ENCODE data around the gene MAPKAPK5. TPM values are rescaled to one million over a fixed set of nuclear protein-coding genes. Genes with fewer than 3 reads are reported as not detected.
"Not testable (repeated sequence)": the region's sequence is repeated elsewhere in the genome, so short reads cannot be mapped to it uniquely, and the experiment has no call there.

The MAPKAPK5 gene
- polyA plus RNA-seq, 5 donors = 43.4 to 54.9 (median 49.7) TPM

DNA sequence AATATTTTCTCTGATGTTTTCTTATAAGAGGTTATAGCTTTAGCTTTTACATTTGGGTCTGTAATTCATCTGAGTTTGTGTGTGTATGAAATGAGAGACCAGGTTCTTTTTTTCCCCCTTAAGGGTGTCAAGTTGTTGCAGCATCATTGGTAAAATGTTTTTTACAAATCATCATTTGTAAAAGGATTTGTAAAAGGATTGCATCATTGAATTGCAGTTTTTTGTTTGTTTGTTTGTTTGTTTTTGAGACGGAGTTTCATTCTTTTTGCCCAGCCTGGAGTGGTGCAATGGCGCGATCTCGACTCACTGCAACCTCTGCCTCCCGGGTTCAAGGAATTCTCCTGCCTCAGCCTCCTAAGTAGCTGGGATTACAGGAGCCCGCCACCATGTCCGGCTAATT is 31.1 kb downstream of the MAPKAPK5 start:
- DNase-seq = no peak

DNA sequence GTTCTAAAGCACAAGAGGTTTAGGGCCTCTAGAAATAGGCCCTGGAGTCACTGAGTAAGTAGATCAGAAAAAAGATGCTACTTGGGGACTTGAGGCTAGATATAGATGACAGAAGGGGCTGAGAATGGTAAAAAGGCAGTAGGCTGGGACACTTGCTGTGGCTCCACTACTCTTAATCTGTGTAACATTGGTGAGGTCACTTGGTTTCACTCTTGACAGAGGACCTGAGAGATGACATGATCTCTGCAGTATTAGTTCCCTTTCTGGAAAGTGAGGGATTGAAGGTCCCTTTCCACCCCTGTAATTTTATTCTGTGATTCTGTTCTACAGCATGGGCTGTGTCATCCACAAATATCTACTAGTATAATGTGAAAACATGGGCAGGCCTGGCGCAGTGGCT is 39.7 kb downstream of the MAPKAPK5 start:
- no peak for DNase-seq

DNA sequence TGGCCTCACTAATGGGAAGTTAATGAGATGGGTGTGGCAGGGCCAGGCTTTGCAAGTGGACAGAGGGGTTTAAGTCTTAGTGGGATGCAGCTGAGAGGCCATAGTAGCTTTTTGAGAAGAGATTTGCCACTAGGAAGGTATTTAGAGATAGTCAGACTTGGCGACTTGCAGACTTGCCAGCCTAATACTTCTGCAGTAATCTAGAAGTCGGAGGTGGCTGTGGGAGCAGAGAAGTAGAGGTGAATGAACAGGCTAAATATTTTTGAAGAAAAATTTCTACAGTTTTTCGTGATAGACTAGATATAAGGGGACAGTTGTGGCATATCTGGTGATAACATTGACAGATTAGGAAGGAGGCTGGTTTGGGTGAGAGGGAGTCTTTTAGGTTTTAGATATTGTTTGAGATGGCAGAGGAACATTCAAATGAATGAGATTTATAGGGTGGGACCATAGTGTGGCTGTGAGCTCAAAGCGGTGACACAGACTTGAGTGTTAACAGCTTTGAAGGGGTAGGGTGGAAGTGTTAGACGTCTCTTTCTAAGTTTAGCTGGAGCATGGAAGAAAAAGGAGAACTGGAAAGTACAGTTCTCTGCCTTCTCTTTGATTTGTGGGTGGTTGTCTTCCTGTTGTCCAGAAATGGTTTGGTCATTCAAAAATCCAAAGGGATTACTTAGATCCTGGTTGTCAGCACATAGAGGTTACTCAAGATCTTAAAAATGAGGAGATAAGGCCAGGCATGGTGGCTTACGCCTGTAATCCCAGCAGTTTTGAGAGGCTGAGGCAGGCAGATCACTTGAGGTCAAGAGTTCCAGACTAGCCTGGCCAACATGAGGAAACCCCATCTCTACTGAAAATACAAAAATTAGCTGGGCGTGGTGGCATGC is 44.9 kb downstream of the MAPKAPK5 start:
- DNase-seq = no peak

DNA sequence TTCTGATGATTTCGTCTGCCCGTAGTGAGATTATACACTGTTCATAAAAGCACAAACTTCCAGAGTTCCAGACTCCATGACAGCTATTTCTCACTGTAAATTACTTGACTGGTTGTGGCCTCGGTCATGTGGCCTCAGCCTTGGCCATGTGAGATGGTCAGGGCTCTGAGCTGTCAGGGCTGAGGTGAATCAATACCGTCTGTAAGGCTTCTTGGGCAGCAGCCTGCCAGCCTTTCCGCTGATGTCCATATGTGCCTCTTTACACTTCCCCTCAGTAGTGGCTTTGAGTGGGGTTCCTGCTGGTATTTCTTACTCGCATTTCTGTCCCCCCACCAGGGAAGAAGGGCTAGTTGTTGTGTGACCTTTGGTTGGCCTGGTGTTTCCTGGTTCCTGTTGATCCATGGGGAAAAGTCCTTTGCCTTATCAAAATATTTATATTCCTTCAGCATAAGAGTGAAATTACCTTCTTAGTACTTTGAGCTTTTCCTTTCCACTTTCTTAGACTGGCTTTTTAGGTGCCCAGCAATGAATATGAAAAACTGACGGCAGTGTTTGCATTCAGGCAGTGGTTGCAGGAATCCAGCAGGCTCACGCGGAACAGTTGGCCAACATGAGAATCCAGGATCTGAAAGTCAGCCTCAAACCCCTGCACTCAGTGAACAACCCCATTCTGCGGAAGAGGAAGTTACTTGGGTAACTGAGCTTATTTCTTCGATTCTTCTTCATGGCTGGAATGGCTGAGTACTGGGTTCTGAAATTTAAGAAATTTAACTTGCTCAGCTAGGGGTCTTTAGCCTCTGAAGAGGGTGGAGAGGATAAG is 46.1 kb downstream of the MAPKAPK5 start:
- DNase-seq = no peak

DNA sequence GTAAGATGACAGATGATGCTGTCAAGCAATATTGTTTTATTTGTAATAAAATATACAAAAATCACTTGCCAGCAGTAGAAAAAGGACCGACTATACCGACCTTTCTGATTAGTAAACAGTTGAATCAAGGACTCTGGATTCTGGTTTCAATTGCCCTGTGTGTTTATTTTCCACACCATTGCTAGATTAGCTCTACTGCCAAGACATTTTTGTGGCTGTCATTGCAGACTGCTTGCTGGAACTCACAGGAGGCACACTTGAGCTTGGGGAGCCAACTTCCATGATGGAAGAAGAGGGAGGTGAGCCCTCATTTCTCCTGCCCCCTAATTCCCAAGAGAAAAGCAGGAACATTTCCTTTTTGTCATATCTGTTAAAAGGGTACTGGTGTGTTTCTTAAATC is 51.3 kb downstream of the MAPKAPK5 start:
- no peak for DNase-seq

DNA sequence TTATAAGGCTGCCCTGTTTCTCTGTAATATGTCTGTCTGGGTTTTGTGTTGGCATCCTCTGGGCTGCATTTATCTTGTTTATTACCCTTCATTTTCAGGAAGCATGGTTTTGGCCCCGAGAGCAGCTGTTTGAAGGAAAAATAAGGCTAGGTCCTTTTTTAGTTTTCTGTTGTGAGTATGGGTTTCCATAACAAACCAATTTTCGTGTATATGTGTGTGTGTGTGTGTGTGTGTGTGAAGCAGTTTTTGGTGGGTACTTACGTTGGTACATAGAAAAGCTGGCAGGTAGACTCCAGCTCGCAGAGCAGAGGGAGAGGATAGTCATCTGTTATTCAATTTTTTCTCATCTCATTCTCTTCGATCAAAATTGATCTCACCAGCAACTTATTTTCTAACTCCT is 52.5 kb downstream of the MAPKAPK5 start:
- no peak for DNase-seq

DNA sequence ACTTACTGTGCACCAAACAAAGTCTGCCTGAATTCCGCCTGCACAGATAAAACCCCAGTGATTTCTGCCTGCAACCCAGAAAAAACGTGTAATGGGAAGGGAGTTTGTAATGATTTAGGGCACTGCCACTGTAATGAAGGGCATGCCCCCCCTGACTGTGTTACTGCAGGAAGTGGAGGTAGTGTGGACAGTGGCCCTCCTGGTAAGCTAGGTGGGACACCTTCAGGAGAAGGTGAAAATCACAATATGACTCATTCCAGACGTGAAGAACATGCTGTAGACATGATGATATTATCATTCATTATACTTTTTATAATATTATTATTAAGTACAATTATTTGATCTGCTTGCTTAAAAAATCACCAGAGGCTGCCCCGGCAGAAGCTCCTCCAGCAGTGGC is 59.2 kb downstream of the MAPKAPK5 start:
- DNase-seq = no peak

DNA sequence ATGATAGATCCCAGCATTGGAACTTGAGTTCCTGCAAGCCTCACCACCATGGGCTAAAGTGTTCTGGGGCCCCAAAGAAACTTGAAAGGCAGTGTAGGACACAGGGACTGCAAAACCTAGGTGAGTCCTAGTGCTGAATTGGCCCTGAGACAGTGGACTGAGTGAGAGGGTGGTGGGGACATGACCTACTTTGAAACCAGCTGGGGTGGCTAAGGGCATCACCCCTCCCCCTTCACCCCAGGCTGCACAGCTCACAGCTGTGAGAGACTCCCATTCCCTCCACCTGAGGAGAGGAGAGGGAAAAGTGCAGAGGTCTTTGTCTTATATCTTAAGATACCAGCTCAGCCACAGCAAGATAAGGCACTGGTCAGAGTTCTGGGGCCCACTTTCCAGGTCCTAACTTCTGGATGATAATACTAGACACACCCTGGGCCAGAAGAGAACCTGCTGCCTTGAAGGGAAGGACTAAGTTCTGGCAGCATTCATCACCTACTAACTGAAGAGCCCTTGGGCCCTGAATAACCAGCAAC is 62.5 kb downstream of the MAPKAPK5 start:
- DNase-seq = no peak

DNA sequence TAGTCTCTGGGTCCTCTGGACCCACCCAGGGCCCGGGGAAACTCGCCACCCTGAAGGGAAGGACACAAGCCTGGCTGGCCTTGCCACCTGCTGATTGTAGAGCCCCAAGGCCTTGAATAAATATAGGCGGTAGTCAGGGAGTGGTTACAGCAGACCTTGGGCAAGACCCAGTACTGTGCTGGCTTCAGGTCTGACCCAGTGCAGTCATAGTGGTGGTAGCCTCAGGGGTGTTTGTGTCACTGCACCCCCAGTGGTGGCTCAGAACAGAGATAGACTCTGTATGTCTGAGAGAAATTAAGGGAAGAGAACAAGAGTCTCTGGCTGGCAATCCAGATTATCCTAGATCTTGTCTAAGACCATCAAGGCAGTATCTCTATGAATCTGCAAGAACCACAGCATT is 63.5 kb downstream of the MAPKAPK5 start:
- DNase-seq = no peak

DNA sequence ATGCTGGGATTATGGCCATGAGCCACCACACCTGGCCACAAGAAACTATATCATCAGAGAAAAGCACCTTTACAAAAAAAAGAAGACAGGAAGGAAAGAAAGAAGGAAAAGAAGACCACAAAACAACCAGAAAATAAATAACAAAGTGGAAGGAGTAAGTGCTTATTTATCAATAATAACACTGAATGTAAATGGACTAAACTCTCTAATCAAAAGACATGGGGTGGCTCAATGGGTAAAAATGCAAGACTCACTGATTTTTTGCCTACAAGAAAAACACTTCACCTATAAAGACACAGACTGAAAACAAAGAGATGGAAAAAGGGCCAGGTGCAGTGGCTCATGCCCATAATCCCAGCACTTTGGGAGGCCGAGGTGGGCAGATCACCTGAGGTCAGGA is 65.7 kb downstream of the MAPKAPK5 start:
- no peak for DNase-seq

DNA sequence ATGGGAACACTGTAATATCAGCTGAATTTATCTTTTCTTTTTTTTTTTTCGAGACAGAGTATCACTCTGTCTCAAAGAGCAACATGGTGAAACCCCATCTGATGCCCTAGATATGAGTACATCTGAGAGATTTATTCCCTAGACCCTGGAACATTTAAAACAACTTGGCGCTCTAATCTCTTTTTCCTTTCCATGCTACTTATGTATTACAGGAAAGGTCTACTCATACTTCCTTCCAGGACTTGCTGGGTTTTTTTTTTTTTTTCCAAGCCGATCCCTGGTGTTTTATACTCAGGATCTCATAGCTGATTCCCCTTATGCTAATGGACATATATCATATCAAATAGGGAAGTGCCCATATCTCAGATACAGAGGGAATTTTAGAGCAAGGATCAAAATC is 83.1 kb downstream of the MAPKAPK5 start:
- DNase-seq = no peak

DNA sequence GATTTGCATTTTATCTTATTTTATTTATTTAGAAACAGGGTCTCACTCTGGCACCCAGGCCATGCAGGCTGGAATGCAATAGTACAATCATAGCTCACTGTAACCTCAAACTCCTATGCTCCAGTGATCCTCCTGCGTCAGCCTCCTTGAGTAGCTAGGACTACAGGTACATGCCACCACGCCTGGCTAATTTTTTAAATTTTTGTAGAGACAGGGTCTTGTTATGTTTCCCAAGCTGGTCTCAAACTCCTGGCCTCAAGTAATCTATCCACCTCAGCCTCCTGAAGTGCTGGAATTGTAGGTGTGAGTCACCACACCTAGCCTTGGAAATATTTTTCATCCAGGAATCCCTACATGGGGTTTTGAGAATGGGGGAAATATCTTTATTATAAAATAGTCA is 84.6 kb downstream of the MAPKAPK5 start:
- no peak for DNase-seq

DNA sequence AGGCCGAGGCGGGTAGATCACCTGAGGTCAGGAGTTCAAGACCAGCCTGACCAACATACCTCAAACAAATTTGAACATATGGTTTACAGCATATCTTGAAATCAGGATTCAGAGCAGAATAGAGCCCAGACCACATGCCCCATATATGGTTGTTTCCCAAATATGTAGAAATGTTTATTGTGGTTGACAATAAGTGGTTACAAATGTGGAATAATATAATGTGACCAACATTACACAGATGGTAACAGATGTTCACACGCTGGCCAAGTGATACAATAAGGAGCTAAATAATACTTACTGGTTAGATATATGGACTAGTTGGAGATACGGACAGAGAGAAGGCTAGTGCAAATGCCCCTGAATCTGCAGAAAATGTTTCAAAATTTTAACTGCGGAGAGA is 85.3 kb downstream of the MAPKAPK5 start:
- no peak for DNase-seq

DNA sequence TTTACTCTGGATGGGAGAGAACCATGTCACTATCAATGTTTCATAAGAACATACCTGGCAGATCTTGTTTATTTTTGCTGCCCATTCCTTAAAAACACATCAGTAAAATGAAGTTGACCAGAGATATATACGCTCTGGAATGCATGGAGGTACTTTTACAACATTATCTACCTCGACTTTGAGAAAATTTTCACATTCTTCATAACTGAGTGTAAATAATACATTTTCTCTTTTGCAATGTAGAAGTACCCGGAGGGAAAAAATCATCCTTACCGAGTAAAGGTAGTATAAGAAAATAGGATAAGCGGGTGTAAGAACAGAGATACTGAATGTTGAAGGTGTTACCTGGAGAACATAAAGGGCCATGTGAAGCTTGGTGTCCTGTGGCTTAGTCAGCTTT is 90.2 kb downstream of the MAPKAPK5 start:
- DNase-seq = no peak

DNA sequence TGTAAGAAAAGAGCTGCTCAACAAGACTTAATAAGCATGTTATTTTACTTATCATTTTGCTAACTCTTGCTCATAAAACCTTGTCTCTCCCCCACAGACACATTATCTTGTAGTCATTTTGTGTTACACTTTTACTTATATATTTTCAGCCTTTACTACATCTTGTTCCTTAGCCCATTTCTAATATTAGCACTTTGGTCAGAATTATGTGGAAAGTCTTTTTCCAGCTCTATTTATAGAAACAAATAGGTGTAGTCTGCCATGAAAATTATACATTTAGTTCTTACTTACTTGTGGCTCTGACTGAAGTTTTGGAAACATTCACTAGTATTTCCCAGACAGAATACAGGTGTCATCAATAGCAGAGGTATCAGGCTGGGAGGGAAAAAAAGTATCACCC is 94.8 kb downstream of the MAPKAPK5 start:
- DNase-seq = no peak

DNA sequence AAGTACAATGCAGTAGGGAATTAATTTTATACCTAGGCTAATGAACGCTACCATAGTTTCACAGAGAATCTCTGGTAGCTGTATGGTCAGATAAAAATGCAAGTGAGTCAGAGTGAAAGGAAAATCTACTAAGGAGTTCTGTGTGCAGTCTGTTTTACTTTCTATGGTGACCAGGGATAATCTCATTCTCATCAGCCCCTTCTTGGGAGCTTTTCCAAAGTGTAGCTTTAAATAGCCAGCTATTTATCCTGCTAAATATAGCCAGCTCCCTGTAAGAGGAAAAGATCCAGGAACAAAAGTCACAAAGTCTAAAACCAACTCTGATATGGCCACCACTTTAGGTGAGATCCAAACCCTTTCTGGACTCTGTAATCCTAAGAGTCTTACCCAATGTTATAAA is 95.4 kb downstream of the MAPKAPK5 start:
- no peak for DNase-seq

DNA sequence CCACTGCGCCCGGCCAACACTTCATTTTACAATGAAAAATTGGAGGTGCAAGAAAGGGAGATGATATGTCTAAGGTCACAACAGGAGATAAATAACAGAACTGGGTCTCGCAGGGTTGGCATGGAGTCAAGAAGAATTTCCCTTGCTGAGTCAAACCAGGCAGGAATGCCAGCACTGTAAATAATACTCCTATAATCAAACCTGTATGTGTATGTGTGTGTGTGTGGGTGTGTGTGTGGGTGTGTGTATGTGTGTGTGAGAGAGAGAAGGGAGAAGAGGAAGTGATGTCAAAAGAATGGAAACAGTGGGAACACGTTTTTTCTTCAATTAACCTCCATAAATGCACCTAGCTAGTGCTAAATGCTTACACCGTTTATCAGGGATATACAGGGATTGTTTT is 100.5 kb downstream of the MAPKAPK5 start:
- no peak for DNase-seq

DNA sequence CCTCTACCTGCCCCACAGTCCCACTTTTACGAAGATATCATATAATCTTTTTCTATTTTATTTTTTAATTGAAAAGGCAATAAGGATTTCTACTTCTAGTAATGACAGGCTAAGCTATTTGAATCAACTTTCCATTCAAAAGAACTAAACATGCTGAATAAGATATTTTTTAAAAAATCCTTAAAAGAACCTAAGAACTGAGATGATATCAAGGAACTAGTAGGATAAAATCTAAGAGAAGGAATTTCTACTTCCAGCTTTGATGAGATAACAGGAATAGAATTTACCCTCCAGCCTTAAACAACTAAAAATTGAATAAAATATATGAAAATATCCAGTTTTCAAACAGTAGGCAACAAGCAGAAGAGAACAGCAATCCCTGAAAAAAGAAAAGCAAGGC is 101.9 kb downstream of the MAPKAPK5 start:
- no peak for DNase-seq

DNA sequence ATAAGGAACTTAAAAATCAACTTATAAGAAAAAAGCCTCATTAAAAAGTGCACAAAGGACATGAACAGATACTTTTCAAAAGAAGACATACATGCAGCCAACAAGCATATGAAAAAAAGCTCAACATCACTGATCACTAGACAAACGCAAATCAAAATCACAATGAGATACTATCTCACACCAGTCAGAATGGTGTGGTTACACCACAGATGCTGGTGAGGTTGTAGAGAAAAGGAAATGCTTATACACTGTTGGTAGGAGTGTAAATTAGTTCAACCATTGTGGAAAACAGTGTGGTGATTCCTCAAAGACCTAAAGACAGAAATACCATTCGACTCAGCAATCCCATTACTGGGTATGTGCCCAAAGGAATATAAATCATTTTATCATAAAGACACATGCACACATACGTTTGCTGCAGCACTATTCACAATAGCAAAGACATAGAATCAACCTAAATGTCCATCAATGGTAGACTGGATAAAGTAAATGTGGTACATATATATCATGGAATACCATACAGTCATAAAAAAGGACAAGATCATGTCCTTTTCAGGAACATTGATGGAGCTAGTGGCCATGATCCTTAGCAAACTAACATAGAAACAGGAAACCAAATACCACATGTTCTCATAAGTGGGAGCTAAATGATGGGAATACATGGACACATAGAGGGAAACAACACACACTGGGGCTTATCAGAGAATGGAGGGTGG is 109.1 kb downstream of the MAPKAPK5 start:
- DNase-seq = not testable (repeated sequence)

All from right lung (tissue), 5 donors.